Measurements from ENCODE around the gene PRKRA. TPM values are rescaled to one million over a fixed set of nuclear protein-coding genes. Genes with fewer than 3 reads are reported as not detected.
"Not testable (repeated sequence)": the region's sequence is repeated elsewhere in the genome, so short reads cannot be mapped to it uniquely, and the experiment has no call there.

The PRKRA gene
- polyA plus RNA-seq, 1 donor = 45.1 TPM

- Histone ChIP-seq H3K36me3 (ENCODE audit: control insufficient read depth, insufficient read depth, low read length) (no peaks in the 10 kb centered on the region), H3K4me1 (ENCODE audit: control insufficient read depth, insufficient read depth, low read length) (no peaks in the 10 kb centered on the region), H3K27ac (ENCODE audit: low read length) (no peak overlapping the region), H3K9me3 (ENCODE audit: control insufficient read depth, low read depth, low read length) (no peaks in the 10 kb centered on the region), H3K4me3 (ENCODE audit: low read length) (no peak overlapping the region), H3K27me3 (ENCODE audit: control insufficient read depth, insufficient read depth, low read length) (no peaks in the 10 kb centered on the region)
- WGBS (ENCODE audit: insufficient coverage, low lambda C conversion rate) = 94% methylated on average over 2 of the region's 3 CpGs
- DNase-seq = no peak
Observed at GRCh38 chr2:178417916-178418315, 33.1 kb downstream of the PRKRA start.

DNA sequence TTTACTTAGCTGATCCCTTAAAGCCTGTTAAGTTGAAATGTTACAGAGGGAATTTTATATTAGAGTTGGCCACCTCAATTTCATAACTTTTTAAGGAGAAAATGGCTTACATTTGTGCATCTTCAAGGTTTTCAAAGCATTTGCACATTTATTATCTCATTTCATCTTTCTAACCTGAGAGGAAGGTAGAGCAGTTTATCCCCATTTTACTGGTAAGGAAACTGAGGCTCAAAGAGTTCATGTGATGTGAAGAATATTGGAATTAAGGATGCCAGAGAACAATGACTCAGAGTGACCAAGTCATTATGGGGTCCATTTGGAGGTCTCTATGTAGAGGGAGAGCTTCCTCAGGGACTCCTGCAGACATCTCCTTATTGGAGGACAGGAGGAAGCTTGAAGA, 35.0 kb downstream of the PRKRA start:
- H3K27ac ChIP-seq (ENCODE audit: low read length) = no peak overlapping the region
- DNase-seq = no peak
- no peaks in the 10 kb centered on the region for H3K4me1 ChIP-seq (ENCODE audit: control insufficient read depth, insufficient read depth, low read length)
- no peaks in the 10 kb centered on the region for H3K36me3 ChIP-seq (ENCODE audit: control insufficient read depth, insufficient read depth, low read length)
- H3K4me3 ChIP-seq (ENCODE audit: low read length) = no peak overlapping the region
- no peaks in the 10 kb centered on the region for H3K27me3 ChIP-seq (ENCODE audit: control insufficient read depth, insufficient read depth, low read length)
- H3K9me3 ChIP-seq (ENCODE audit: control insufficient read depth, low read depth, low read length) = no peaks in the 10 kb centered on the region

DNA sequence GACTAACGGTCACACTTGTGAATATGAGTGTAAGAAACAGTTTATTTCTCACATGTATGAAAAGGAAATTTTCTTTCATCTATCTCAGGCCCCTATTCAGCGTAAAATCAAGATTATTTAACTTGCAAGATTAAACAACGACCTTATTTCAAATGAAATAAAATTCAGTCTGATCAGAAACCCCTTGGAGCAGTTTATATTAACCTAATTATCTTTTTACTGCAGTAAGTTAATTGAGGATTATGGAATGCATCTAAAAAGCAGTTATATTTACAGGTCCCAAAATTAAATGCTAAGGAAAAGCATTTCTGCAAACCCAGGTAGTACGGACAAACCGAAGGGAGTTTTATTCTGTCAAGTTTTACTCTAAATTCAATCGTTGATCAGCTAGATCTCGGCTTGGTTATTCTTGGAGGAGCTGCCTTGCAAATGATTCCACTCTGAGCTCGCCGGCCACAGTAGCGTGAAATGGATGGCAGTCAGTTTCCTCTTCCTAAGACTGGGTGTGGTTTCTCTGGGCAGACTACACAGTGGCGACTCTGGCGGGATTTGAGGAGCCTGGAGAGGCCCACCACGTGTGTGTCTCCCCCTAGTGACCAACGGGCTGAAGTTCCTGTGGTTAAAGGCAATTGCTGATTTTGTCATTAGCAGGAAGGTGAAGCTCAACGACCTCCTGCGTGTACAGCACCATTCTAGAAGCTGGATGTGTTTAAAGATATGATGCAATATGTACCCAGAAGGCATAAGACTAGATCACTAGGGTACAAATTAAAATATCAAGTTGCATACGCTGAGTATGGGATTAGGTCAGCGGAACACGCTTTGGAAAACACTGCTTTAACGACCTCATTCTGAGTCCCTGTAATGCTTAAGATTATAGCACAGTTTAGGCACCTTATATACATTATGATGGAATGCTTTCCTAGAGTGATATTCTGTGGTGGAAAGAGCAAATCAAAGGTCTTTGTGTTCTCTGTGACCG, 36.4 kb downstream of the PRKRA start:
- H3K27ac ChIP-seq (ENCODE audit: low read length) = peak overlapping the region; percentile 72
- H3K36me3 ChIP-seq (ENCODE audit: control insufficient read depth, insufficient read depth, low read length) = no peaks in the 10 kb centered on the region
- peak; percentile 88 to 89 for DNase-seq
- H3K4me3 ChIP-seq (ENCODE audit: low read length) = peak overlapping the region; percentile 65
- 51% methylated on average over 4 of the region's 21 CpGs for WGBS (ENCODE audit: insufficient coverage, low lambda C conversion rate)
- no peaks in the 10 kb centered on the region for H3K27me3 ChIP-seq (ENCODE audit: control insufficient read depth, insufficient read depth, low read length)
- H3K9me3 ChIP-seq (ENCODE audit: control insufficient read depth, low read depth, low read length) = no peaks in the 10 kb centered on the region
- no peaks in the 10 kb centered on the region for H3K4me1 ChIP-seq (ENCODE audit: control insufficient read depth, insufficient read depth, low read length)

DNA sequence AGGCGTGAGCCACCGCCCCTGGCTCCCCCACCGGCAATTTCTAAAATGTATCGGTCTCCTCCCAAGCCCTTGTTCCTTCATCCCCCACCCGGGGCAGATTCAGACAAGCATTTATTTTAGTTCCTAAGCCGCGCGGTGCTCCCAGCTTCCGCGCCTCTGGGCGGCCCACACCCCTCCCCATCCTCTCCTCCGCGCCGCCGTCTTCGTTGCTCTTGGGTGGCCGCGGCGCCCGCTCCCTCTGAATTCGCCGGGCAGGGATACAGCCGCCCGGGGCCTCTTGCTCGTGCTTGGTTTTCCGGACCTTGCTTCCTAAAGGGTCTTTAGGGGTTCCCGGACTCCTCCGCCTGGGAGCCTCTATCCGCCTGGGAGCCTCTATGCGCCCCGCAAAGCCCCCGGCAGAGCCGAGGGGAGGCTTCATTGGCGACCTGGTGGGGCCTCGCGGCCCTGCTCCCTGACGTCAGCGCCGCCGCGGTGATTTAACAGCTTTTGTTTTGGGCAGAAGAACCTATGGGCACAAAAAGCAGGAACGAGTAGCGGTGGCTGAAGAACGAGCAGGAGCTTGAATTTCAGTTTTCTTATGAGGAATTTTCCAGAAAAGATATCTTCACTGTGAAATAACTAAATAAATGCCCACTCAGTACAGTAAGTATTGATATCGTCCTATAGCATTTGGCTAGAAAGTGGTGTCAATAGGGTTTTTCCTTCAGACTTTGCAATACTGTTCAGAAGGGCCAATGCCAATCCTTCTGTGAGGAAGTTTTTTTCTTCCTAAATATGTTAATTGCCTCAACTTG, 37.3 kb downstream of the PRKRA start:
- Histone ChIP-seq H3K27me3 (ENCODE audit: control insufficient read depth, insufficient read depth, low read length) (no peaks in the 10 kb centered on the region), H3K36me3 (ENCODE audit: control insufficient read depth, insufficient read depth, low read length) (no peaks in the 10 kb centered on the region), H3K4me1 (ENCODE audit: control insufficient read depth, insufficient read depth, low read length) (no peaks in the 10 kb centered on the region), H3K9me3 (ENCODE audit: control insufficient read depth, low read depth, low read length) (no peaks in the 10 kb centered on the region), H3K27ac (ENCODE audit: low read length) (peak overlapping the region; percentile 72), H3K4me3 (ENCODE audit: low read length) (peak overlapping the region; percentile 65)
- peak; percentile 29 to 75 for DNase-seq
- WGBS (ENCODE audit: insufficient coverage, low lambda C conversion rate) = no CpG with 5 or more reads among the region's 45 CpGs

DNA sequence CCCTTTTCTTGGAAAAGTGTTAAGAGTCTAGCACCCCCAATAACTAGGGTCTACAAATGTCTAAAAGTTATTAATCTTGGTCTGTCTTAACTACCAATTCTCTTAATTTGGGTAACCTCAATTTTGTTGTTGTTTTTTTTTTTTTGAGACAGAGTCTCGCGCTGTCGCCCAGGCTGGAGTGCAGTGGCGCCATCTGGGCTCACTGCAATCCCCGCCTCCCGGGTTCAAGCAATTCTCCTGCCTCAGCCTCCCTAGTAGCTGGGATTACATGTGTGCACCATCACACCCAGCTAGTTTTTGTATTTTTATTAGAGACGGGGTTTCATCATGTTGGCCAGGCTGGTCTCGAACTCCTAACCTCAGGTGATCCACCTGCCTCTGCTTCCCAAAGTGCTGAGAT, 38.5 kb downstream of the PRKRA start:
- not testable (repeated sequence) for H3K4me3 ChIP-seq (ENCODE audit: low read length)

GRCh38 chr2:178412047-178412446, 38.9 kb downstream of the PRKRA start:
- no peak overlapping the region for H3K4me3 ChIP-seq (ENCODE audit: low read length)

More for the DNA sequence above, 38.5 kb downstream of the PRKRA start:
- WGBS (ENCODE audit: insufficient coverage, low lambda C conversion rate) = no CpG with 5 or more reads among the region's 8 CpGs
- not testable (repeated sequence) for H3K27me3 ChIP-seq (ENCODE audit: control insufficient read depth, insufficient read depth, low read length); H3K27ac ChIP-seq (ENCODE audit: low read length); H3K4me1 ChIP-seq (ENCODE audit: control insufficient read depth, insufficient read depth, low read length); DNase-seq; H3K36me3 ChIP-seq (ENCODE audit: control insufficient read depth, insufficient read depth, low read length); H3K9me3 ChIP-seq (ENCODE audit: control insufficient read depth, low read depth, low read length)

DNA sequence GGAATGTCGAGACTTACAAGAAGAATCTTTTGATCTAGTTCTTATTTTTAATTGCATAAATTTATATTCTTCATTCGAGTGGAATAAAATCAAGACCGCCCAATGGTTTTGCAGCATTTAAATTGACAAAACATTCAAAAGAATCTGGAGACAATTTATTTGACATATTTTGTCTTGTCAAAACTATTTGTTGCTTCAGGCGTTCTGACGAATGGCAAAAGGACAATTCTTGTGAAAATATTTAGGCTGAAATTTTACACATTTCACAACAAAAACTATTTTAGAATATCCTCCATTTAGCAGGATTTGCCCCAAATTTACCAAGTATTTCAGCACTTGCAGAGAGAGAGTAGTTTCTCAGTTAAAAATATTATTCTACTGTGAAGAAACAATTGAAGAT, 41.7 kb downstream of the PRKRA start:
- no peaks in the 10 kb centered on the region for H3K9me3 ChIP-seq (ENCODE audit: control insufficient read depth, low read depth, low read length)
- 96% methylated on average over 3 of the region's 5 CpGs for WGBS (ENCODE audit: insufficient coverage, low lambda C conversion rate)
- H3K4me3 ChIP-seq (ENCODE audit: low read length) = no peak overlapping the region
- no peaks in the 10 kb centered on the region for H3K4me1 ChIP-seq (ENCODE audit: control insufficient read depth, insufficient read depth, low read length)
- H3K27ac ChIP-seq (ENCODE audit: low read length) = no peak overlapping the region
- no peaks in the 10 kb centered on the region for H3K27me3 ChIP-seq (ENCODE audit: control insufficient read depth, insufficient read depth, low read length)
- no peak for DNase-seq
- no peaks in the 10 kb centered on the region for H3K36me3 ChIP-seq (ENCODE audit: control insufficient read depth, insufficient read depth, low read length)

More at GRCh38 chr2:178412047-178412446, 38.9 kb downstream of the PRKRA start:
- Histone ChIP-seq H3K36me3 (ENCODE audit: control insufficient read depth, insufficient read depth, low read length) (no peaks in the 10 kb centered on the region), H3K27me3 (ENCODE audit: control insufficient read depth, insufficient read depth, low read length) (no peaks in the 10 kb centered on the region), H3K27ac (ENCODE audit: low read length) (no peak overlapping the region), H3K9me3 (ENCODE audit: control insufficient read depth, low read depth, low read length) (no peaks in the 10 kb centered on the region), H3K4me1 (ENCODE audit: control insufficient read depth, insufficient read depth, low read length) (no peaks in the 10 kb centered on the region)
- no CpG with 5 or more reads among the region's 3 CpGs for WGBS (ENCODE audit: insufficient coverage, low lambda C conversion rate)
- DNase-seq = peak; percentile 53 to 84

GRCh38 chr2:178404368-178404767, 46.6 kb downstream of the PRKRA start:
- DNase-seq = no peak
- no peak overlapping the region for H3K27ac ChIP-seq (ENCODE audit: low read length)
- no peak overlapping the region for H3K4me3 ChIP-seq (ENCODE audit: low read length)
- H3K4me1 ChIP-seq (ENCODE audit: control insufficient read depth, insufficient read depth, low read length) = no peaks in the 10 kb centered on the region
- no CpG with 5 or more reads among the region's 4 CpGs for WGBS (ENCODE audit: insufficient coverage, low lambda C conversion rate)
- no peaks in the 10 kb centered on the region for H3K36me3 ChIP-seq (ENCODE audit: control insufficient read depth, insufficient read depth, low read length)
- no peaks in the 10 kb centered on the region for H3K9me3 ChIP-seq (ENCODE audit: control insufficient read depth, low read depth, low read length)
- no peaks in the 10 kb centered on the region for H3K27me3 ChIP-seq (ENCODE audit: control insufficient read depth, insufficient read depth, low read length)

- Histone ChIP-seq H3K27me3 (ENCODE audit: control insufficient read depth, insufficient read depth, low read length) (no peaks in the 10 kb centered on the region), H3K4me3 (ENCODE audit: low read length) (no peak overlapping the region), H3K9me3 (ENCODE audit: control insufficient read depth, low read depth, low read length) (no peaks in the 10 kb centered on the region), H3K4me1 (ENCODE audit: control insufficient read depth, insufficient read depth, low read length) (no peaks in the 10 kb centered on the region), H3K36me3 (ENCODE audit: control insufficient read depth, insufficient read depth, low read length) (no peaks in the 10 kb centered on the region), H3K27ac (ENCODE audit: low read length) (no peak overlapping the region)
- 67% methylated on average over 1 of the region's 3 CpGs for WGBS (ENCODE audit: insufficient coverage, low lambda C conversion rate)
- DNase-seq = no peak
Observed at GRCh38 chr2:178403671-178404306, 47.2 kb downstream of the PRKRA start.

- no peak for DNase-seq
- H3K9me3 ChIP-seq (ENCODE audit: control insufficient read depth, low read depth, low read length) = no peaks in the 10 kb centered on the region
- WGBS (ENCODE audit: insufficient coverage, low lambda C conversion rate) = 47% methylated on average over 3 of the region's 6 CpGs
Observed at GRCh38 chr2:178401994-178402437, 49.0 kb downstream of the PRKRA start.

More at GRCh38 chr2:178401994-178402437, 49.0 kb downstream of the PRKRA start:
- Histone ChIP-seq H3K36me3 (ENCODE audit: control insufficient read depth, insufficient read depth, low read length) (no peaks in the 10 kb centered on the region), H3K4me3 (ENCODE audit: low read length) (no peak overlapping the region), H3K27ac (ENCODE audit: low read length) (no peak overlapping the region), H3K27me3 (ENCODE audit: control insufficient read depth, insufficient read depth, low read length) (no peaks in the 10 kb centered on the region), H3K4me1 (ENCODE audit: control insufficient read depth, insufficient read depth, low read length) (no peaks in the 10 kb centered on the region)

Data from large intestine (tissue), 3 donors.